Measurements from ENCODE around the gene TFR2.

- TF ChIP-seq FOXJ3 (CRISPR knock-in tag; IDR thresholded peaks at IDR 0.05; ENCODE audit: borderline replicate concordance) (no peak), ATF1 (CRISPR knock-in tag; IDR thresholded peaks at IDR 0.05) (no peak), CDX4 (CRISPR knock-in tag; IDR thresholded peaks at IDR 0.05; ENCODE audit: borderline replicate concordance) (no peak), ZNF121 (CRISPR knock-in tag; IDR thresholded peaks at IDR 0.05) (no peak), ATF2 (CRISPR knock-in tag; IDR thresholded peaks at IDR 0.05; ENCODE audit: borderline replicate concordance, low read depth) (no peak), TCF7 (CRISPR knock-in tag; IDR thresholded peaks at IDR 0.05; ENCODE audit: low read depth) (no peak), CTCF (IDR thresholded peaks at IDR 0.05) (no peak), MAX (CRISPR knock-in tag; IDR thresholded peaks at IDR 0.05) (no peak), PRDM15 (CRISPR knock-in tag; IDR thresholded peaks at IDR 0.05) (no peak), HMGXB4 (CRISPR knock-in tag; IDR thresholded peaks at IDR 0.05) (no peak), KAT7 (CRISPR knock-in tag; IDR thresholded peaks at IDR 0.05; ENCODE audit: borderline replicate concordance) (no peak), HMGA2 (CRISPR knock-in tag; IDR thresholded peaks at IDR 0.05) (no peak), ESRRA (CRISPR knock-in tag; IDR thresholded peaks at IDR 0.05; ENCODE audit: borderline replicate concordance) (no peak), USF1 (CRISPR knock-in tag; IDR thresholded peaks at IDR 0.05) (no peak)
Observed at GRCh38 chr7:100600730-100601038, 40.7 kb downstream of the TFR2 start.
